SIG-M5 treated with dmso at 0.1 percent for 504 hours (cell line): ENCODE results near the gene ACSS1.
A peak's percentile ranks its signal among the peaks of the same experiment; 100 is the strongest.

Experiments
- DNase-seq: peaks from one replicate; lab custom pipeline; 2025; ENCODE audit not compliant: unreplicated experiment; lab: John Stamatoyannopoulos, UW

ACSS1 gene

GRCh38 chr20:25032478-25033264, 25.3 kb downstream of the ACSS1 start:
- DNase-seq, result no peak

GRCh38 chr20:25032065-25032477, 25.9 kb downstream of the ACSS1 start:
- no peak for DNase-seq

- no peak for DNase-seq
Measured at GRCh38 chr20:25031241-25031640, 26.7 kb downstream of the ACSS1 start.

GRCh38 chr20:25030649-25031207, 27.2 kb downstream of the ACSS1 start:
- DNase-seq, result no peak

- no peak for DNase-seq
Measured at GRCh38 chr20:25030007-25030648, 27.8 kb downstream of the ACSS1 start.

GRCh38 chr20:25025986-25026605, 31.8 kb downstream of the ACSS1 start:
- DNase-seq, result no peak

- no peak for DNase-seq
Measured at GRCh38 chr20:25025091-25025861, 32.7 kb downstream of the ACSS1 start.

GRCh38 chr20:25024171-25024570, 33.8 kb downstream of the ACSS1 start:
- DNase-seq, result no peak

GRCh38 chr20:25023356-25023755, 34.6 kb downstream of the ACSS1 start:
- no peak for DNase-seq

- peak; percentile 21 for DNase-seq
Measured at GRCh38 chr20:25022680-25023079, 35.3 kb downstream of the ACSS1 start.

- DNase-seq, result no peak
Measured at GRCh38 chr20:25021336-25021735, 36.6 kb downstream of the ACSS1 start.

- DNase-seq, result no peak
Measured at GRCh38 chr20:25020901-25021301, 37.0 kb downstream of the ACSS1 start.

- no peak for DNase-seq
Measured at GRCh38 chr20:25020345-25020744, 37.6 kb downstream of the ACSS1 start.

GRCh38 chr20:25019381-25020155, 38.4 kb downstream of the ACSS1 start:
- DNase-seq, result no peak

- DNase-seq, result no peak
Measured at GRCh38 chr20:25018841-25019240, 39.1 kb downstream of the ACSS1 start.

- peak; percentile 24 for DNase-seq
Measured at GRCh38 chr20:25018425-25018824, 39.5 kb downstream of the ACSS1 start.

- DNase-seq, result peak; percentile 43
Measured at GRCh38 chr20:25017257-25017803, 40.6 kb downstream of the ACSS1 start.

GRCh38 chr20:25016471-25016870, 41.5 kb downstream of the ACSS1 start:
- DNase-seq, result no peak

GRCh38 chr20:25015986-25016385, 42.0 kb downstream of the ACSS1 start:
- no peak for DNase-seq

- no peak for DNase-seq
Measured at GRCh38 chr20:25014816-25015215, 43.1 kb downstream of the ACSS1 start.
